GM21576 (cell line): ENCODE data around the gene NEUROG3.
"Not testable (repeated sequence)": the region's sequence is repeated elsewhere in the genome, so short reads cannot be mapped to it uniquely, and the experiment has no call there.

Experiments used
- ATAC-seq: cut with Tn5 transposase; IDR thresholded peaks from one replicate; pipeline ENCODE4 v1.9.1; 2021; ENCODE audit warnings: mild to moderate bottlenecking, moderate library complexity; ENCODE audit not compliant: unreplicated experiment

The NEUROG3 gene

DNA sequence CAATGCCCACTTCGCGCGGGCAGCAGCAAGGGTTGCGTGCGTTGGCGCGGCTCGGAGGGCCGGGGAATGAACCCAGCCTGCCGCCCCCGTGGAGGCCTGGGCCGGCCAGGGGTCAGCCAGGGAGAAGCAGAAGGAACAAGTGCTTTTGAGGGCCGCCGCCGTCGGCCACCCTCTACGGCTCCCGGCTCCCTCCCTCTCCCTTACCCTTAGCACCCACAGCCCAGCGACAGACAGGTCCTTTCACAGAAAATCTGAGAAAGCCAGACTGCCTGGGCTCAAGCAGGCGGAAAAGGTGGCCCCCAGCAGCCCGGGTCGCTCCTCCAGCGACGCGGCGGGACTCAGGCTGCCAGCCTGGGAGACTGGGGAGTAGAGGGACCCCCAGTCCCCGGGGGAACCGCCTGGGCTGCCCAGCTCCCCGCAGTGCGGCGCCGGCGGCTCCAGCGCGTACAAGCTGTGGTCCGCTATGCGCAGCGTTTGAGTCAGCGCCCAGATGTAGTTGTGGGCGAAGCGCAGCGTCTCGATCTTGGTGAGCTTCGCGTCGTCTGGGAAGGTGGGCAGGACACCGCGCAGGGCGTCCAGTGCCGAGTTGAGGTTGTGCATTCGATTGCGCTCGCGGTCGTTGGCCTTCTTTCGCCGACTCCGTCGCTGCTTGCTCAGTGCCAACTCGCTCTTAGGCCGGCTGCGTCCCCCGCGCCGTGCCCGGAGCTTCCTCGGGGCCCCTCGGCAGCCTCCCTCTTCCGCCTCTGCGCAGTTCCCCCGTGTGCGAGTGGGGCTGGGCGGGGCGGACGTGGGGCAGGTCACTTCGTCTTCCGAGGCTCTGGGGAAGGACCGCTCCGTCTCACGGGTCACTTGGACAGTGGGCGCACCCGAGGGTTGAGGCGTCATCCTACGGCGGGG is 815 bp downstream of the NEUROG3 start:
- no peak for ATAC-seq

DNA sequence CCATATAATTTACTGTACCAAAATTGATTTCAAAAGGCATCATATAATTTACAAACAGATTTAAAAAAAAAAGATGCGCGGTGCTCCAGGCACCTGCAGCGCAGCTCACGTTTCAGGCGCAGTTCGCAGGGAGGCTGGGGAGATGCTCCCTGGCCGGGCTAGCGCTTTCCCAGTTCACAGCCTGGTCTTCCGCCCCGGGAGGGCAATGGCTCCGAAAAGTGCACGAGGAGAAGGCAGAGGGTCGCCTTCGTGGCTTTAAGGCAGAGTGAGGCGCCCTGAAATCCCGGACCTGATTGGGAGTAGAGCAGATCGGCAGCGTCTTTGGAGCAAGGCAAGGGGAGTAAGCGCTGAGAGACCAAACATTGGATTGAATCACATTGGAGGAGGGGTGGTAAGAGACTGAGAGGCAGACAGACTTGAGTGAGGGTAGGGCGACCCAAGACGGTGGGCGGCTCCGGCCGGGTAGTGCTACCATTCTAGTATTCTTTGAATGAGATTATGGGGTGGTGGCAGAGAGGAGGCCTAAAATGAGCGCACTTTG is 1.5 kb downstream of the NEUROG3 start:
- no peak for ATAC-seq

DNA sequence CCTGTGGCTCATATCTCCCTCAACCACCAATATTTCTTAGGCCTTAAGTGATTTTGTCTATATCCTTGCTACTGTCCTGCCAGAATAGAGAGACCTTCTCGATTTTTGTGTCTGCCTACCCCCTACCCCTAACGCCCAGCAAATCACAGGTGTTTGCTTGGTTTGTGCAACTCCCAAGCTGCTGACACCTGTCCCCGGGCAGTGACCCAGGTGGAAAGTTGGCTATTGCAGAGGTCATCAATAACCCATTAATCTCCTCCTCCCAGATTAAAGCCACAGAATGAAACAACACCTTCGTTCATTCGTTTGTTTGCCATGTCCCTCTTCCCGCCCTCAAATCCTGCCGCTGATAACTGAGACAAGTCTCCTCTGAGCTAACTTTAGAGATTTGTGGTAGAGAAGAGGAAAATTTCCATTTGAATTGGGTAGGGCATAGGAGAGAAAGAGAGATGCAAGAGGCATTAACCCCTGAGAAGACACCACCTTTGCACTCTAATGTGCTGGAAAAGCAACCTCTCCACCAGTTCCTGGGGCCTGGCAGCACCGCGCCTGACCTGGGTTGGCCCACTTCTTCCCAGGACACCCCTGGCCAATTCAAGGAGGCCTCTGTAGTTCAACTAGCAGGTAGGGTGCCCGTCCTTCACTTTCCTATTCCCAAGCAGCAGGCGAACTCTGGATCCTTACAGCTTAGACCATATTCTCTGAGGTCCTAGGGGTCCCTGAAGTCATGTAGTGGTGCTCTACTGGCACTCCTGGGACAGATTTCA is 3.0 kb downstream of the NEUROG3 start:
- no peak for ATAC-seq

DNA sequence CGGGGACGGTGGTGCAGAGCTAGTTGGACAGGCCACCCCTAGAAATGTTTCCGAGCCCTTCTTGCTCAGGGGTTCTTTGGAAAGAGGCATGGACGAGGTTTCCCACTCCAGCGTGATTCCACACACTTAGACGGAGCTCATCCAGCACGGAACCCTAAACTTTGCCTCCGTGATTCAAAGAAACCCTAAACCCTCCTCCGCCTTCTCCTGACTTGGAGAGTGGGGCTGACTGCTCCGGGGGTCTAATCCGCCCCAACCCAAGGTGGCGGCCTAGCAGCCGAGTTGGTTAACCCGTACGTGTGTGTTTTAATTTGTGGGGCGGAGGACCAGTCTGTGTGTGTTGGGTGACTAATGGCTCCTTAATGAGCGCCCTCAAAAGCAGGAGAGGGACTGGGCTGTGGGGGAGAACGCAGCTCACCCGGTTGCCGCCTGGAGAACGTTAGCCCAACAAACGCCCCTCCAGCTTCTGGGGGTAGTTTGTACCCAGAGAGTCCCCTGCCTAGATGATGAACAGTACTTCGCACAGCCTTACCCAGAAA is 3.8 kb downstream of the NEUROG3 start:
- ATAC-seq, result no peak

DNA sequence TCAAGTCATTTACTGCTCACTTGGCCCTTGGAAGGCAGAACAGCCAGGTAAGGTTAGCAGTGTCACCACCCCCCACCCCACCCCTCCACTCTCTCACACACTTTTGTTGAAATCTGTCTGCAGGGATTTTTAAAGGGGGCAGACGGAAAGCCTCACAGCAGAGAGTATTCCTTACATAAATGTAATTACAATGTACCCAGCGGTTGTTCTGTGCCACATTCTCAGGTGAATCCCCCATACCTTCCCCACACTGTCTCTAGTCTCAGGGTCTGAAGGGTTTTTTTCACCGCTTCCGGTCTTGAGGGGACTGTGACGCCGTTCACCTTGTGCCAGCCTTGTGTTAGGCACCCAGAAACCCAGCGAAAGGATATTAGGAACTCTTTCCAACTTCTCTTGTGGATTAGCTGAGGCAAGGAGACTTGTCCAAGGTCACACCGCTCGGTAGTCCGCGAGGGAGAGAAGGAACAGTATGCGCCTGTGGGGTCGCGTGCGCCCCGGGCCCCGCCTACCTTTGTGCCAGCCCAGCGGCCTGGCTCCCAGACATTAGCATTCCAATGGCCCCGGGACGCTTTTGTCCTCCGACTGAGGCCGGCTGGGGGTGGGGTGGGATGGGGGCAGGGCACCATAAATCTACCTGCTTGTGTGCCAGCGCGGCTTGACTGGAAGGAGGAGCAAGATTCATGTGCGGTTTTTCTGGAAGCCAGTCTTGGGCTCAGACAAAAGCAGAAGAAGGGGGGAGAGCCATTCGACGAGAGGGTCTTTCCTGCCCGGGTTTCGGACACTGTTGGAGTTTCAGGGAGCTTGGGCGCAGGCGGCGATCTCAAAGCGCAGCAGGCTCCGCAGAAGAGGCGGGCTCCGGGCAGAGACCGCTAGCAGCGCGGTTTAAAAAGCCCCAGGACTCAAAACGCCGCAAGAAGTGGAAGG is 4.5 kb downstream of the NEUROG3 start:
- ATAC-seq, result no peak

DNA sequence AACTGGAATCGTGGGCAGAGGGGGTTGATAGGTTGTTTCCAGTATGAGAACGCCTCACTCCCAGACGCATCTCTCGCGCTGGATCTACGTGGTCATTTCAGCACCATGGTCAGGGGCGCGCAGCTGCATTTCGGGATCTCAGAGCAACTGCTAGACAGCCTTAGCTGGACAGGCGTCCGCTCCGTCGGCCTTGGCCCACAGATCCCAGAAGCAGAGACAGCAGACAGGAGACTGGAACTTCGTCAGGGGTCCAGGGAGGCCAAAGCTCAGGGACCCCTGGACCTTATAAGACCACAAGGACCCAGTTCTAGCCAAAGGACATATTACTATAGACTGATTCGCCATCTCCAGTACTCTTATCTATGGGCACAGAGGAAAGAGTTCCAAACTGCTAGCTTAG is 5.3 kb downstream of the NEUROG3 start:
- ATAC-seq, result no peak

DNA sequence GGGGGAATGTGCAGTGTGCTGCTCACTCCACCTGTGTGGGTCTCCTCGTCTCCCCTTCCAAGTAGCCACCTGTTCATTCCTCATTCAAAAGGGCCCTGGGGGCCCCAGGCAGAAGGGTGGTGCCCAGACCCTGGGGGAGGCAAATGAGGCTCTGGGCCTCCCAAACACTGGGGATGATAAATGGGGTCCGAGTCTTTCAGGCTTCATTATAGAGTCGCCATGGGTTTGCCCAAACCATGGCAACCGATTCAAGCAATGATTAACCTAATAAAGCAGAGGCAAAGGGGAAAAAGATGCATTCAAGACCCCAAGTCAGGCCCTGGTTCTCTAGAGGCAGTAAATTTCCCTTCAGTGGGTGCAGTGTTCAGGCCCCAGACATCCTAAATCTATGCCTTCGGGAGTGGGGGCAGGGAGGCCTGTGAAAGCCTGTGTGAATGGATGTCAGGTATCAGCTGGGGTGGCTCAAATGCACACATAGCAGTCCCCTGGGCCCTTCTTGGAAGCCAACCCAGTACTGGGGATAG is 10.4 kb downstream of the NEUROG3 start:
- no peak for ATAC-seq

DNA sequence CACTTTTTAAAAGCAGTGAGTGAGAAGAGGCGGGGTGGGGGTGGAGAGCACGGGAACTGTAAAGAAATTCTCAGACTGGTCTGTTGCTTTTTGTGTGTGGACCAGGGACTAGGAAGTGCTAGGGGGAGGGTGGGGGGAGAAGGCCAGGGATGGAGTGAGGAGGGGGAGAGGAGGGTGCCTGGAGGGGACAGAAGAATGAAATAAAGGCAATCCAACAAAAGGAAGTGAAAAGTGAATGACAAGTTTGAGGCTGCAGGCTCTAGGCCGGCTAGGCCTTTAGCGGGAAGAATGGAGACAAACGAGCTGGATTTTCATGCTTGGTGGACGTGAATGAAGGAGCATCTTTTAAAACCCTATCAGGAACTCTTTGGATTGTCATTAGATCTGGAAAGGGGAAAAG is 13.7 kb downstream of the NEUROG3 start:
- ATAC-seq, result no peak

DNA sequence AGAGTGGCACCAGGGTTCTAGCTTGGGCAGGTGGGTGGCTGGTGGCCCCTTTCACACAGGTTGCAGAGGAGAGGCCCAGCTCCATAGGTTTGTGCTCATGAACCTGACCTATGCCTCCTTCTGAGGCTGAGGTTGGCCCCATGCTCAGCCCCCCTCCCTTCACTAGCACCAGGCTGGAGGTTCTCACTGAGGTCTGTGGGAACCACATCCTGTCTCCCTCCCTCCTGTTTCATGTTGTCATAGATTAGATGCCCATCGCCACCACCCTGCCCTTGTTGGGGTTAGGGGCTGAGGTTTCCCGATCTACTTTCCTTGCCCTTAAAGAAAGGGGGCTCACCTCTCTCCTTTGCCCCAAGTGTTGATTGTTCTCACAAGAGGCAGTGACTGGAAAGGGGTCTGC is 14.7 kb downstream of the NEUROG3 start:
- ATAC-seq, result no peak

DNA sequence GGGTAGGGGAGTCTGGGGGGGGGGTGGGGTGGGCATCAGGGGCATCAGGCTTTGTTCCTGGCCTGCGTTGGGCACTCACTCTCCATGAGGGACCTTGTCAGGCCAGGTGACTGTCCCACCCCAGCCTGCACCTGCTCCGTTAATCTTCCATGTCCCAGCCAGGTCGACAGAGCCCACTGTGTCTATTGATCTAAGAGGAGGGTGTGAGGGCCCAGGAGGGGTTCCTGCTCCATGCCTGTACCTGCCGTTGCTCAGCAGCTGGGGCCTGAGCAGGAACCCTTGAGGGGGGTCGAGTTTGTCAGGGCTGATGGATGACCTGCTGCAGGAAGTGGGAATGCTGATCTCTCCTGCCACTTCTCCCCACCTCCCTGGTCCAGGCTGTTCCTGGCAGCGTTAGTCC is 18.6 kb downstream of the NEUROG3 start:
- ATAC-seq, result no peak

DNA sequence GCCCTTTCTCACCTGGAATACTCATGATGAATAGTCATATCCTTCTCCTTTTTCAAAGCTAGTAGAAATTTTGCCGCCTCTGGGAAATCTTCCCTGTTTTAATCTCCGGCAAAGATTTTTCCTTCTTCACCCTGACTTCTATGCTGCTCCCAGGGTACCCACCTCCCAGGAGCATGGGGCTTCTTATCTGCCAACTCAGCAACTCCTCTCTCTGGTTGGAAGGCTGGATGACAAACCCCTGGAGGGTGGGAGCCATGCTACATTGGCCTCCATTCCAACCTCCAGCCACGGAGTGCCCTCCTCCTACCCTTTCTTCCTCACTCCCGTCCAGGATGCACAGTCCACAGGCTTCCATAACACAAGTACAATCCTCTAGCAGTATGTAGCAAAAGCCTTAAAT is 19.9 kb downstream of the NEUROG3 start:
- no peak for ATAC-seq

DNA sequence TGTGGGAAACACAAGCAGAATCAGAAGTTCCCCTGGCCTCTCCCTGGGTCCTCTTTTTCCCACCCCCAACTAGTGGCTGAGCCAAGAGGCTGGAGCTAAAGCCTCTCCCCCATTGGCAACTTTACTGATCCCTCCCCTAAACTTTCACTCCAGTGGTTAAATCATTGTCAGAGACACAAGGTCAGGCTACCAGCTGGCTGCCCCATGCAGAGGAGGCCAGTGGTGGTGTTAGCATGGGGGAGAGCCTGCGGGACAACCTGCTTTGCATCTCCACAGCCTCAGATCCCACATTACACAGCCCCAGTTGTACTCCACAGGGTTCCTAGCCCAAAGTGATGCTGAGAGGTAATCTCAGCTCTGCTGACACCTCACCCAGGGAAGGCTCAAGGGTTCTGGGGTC is 21.0 kb downstream of the NEUROG3 start:
- no peak for ATAC-seq

DNA sequence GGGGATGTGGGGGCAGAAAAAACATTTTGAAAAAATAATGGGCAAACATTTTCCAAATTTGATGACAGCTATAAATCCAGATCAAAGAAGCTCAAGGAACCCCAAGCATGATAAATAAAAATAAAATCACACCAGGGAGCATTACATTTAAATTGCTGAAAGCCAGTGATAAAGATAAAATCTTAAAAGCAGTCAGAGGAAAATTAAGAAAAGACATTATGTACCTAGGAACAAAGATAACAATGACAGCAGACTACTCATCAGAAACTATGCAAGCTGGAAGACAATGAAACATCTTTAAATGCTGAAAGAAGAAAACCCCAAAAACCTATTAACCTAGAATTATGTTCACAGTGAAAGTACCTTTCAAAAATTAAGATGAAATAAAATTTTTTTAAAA is 23.3 kb downstream of the NEUROG3 start:
- ATAC-seq, result no peak

DNA sequence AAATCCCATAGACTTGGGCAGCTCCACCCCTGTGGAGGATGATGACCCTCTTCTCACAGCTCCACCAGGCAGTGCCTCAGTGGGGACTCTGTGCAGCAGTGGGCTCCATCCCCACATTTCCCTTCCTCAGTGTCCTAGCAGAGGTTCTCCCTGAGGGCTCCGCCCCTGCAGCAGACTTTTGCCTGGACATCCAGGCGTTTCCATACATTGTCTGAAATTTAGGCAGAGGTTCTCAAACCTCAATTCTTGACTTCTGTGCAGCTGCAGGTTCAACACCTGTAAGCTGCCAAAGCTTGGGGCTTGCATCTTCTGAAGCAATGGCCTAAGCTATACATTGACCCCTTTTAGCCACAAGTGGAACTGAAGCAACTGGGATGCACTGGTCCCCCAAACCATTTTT is 31.8 kb downstream of the NEUROG3 start:
- ATAC-seq, result no peak

DNA sequence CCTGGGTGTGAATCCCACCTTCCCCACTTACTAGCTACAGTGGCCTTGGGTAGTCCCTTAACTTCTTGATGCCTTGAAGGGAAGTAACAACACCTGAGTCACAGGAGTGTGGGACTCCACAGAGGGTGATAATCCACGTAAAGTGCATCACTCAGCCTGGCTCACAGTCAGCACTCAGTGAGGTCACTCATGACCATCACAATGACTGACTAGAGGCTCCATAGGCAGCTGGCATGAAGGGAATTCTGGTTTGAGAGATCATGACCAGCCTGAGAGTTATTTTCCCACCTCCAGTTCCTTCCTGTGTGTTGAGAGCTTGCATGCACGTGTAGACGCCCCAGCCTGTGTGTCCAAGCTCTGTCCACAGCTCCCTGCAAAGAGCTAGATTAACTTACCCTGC is 34.8 kb downstream of the NEUROG3 start:
- no peak for ATAC-seq

DNA sequence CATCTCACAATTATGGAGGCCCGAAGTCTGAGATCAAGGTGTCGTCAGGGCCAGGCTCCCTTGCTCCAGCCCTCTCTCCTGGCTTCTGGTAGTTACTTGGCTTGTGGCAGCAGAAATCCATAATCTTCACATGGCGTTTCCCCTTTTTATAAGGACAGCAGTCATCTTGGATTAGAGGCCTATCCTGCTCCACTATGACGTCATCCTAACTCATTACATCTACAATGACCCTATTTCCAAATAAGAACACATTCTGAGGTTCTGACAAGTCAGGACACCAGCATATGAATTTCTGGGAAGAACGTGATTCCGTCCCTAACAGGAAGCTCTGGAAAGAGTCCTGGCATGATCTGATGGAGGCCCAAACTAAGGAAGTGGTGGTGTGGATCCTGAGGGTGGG is 35.8 kb downstream of the NEUROG3 start:
- no peak for ATAC-seq

DNA sequence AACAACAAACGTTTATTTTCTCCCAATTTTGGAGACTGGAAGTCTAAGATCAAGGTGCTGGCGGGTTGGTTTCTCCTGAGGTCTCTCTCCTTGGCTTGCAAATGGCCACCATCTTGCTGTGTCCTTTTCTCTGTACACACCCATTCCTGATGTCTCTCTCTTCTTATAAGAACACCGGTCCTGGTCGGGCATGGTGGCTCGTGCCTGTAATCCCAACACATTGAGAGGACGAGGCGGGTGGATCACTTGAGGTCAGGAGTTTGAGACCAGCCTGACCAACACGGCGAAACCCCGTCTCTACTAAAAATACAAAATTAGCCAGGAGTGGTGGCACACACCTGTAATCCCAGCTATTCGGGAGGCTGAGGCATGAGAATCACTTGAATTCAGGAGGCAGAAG is 36.7 kb downstream of the NEUROG3 start:
- not testable (repeated sequence) for ATAC-seq

DNA sequence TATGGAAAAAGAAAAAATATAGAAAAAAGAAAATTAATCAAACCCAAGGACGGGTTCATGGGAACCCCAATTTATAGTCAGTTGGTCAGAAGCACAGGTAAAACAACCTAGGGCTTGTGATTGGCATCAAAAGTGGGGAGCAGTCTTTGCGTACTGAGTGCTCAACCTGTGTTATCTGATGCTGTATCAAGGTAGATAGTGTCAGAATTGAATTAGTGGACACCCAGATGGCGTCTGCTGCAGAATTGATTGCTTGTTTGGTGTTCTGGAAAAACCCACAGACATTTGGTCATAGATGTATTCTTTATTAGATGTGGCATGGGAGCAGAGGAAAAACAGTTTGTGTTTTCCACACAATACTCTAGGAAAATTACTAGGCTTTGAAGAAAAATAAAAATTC is 39.6 kb downstream of the NEUROG3 start:
- ATAC-seq, result no peak

DNA sequence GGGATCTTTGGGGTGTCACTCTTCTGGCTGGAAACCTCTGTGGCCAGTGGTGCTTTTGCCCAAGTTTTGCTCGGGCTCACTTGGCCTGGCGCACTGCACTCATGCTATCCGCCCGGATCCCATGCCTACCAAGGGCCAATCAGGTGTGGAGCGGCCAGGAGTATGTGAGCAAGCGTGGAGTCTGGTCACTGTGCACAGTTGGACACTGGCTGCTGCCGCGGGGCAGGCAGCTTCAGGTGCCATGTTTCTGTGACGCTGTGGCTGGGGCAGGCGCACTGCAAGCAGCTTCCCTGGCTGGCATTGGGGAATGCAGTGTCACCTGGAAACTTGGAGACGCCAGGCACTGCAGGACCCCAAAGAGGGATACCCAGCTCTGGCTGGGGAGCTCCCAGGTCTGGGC is 45.3 kb downstream of the NEUROG3 start:
- ATAC-seq, result no peak
